ENCODE results near the gene TMEM150A. TPM values are rescaled to one million over a fixed set of nuclear protein-coding genes. Genes with fewer than 3 reads are reported as not detected.

TMEM150A gene
- total RNA-seq, 1 experiment from 2014 or later = 19.3 TPM

DNA sequence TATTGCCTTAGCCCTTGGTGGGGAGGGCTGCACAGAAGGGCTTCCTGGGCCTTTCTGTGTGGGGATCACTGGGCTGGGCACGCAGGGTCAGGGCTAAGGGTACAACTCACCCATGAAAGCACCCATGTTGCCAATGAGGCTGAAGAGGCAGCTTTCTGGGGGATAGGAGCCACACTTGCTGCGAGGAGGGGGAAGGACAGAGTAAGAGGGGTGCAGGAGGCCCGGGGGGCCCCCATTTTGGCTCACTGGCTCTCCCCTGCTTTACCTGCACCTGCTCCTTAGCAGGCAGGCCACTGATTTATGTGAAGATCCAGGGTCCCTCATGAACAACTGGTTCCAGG lies 2.3 kb downstream of the TMEM150A start:
- no peak for DNase-seq
- Histone ChIP-seq H3T11ph (ENCODE audit: low read length) (no peak overlapping the region), H4K20me1 (ENCODE audit: control insufficient read depth, insufficient read depth, insufficient read length) (no peaks in the 10 kb centered on the region), H2BK120ac (ENCODE audit: low read depth, low read length, poor library complexity, severe bottlenecking) (no peak overlapping the region), H3K4me2 (ENCODE audit: insufficient read depth, insufficient read length, low read length) (no peak overlapping the region), H2BK12ac (ENCODE audit: insufficient read length, low read depth, low read length) (no peak overlapping the region), H3K27ac (ENCODE audit: insufficient read length, low read depth, low read length) (no peak overlapping the region), H3K23me2 (ENCODE audit: insufficient read length, low read depth, low read length, poor library complexity, severe bottlenecking) (peaks cover 11% of the 10 kb centered on the region), H3K9me3 (ENCODE audit: control insufficient read depth, low read depth, low read length) (no peaks in the 10 kb centered on the region), H4K8ac (replicated peaks; ENCODE audit: insufficient read length, low read depth, low read length) (no peak overlapping the region), H3K4ac (ENCODE audit: low read depth, low read length) (no peak overlapping the region), H2BK5ac (ENCODE audit: insufficient read length, low read length) (no peak overlapping the region), H3K79me1 (ENCODE audit: insufficient read depth, low read depth, low read length, poor library complexity, severe bottlenecking) (no peaks in the 10 kb centered on the region), H3K23ac (ENCODE audit: insufficient read length, low read depth, low read length) (no peak overlapping the region), H2AFZ (ENCODE audit: low read length) (no peak overlapping the region), H3K4me1 (ENCODE audit: insufficient read depth, low read length) (peaks cover 3% of the 10 kb centered on the region; the same call in 1 of the 2 replicates), H2BK15ac (ENCODE audit: low read depth, low read length) (no peak overlapping the region), H2BK20ac (ENCODE audit: low read depth, low read length, poor library complexity, severe bottlenecking) (no peak overlapping the region), H3K18ac (ENCODE audit: insufficient read length, low read depth, low read length) (no peak overlapping the region), H3K14ac (ENCODE audit: insufficient read depth, low read length) (no peak overlapping the region), H3K27me3 (ENCODE audit: insufficient read depth, low read length) (no peaks in the 10 kb centered on the region), H3K9ac (ENCODE audit: extremely low read depth, insufficient read length, low read length) (no peak overlapping the region), H3K56ac (ENCODE audit: insufficient read length, low read depth, low read length) (no peak overlapping the region), H4K5ac (ENCODE audit: insufficient read length, low read depth, low read length) (no peak overlapping the region), H4K91ac (ENCODE audit: insufficient read length, low read depth, low read length) (no peak overlapping the region), H3K79me2 (ENCODE audit: insufficient read depth, low read length) (no peaks in the 10 kb centered on the region), H2AK5ac (ENCODE audit: insufficient read length, low read length) (no peak overlapping the region)
- H3K27me3 Mint-ChIP-seq (ENCODE audit: low read depth) = no peaks in the 10 kb centered on the region; the same call in 1 of the 2 replicates
- no peak overlapping the region; a peak in 1 of 5 replicates for H3K4me3 Mint-ChIP-seq
- peaks cover 19 to 25% of the 10 kb centered on the region in 2 experiments for H3K4me1 Mint-ChIP-seq
- no peak overlapping the region for H3K27ac Mint-ChIP-seq
- no peaks in the 10 kb centered on the region for H3K9me3 Mint-ChIP-seq
- peaks cover 0 to 24% (median 21%) of the 10 kb centered on the region in 3 experiments; a peak in 5 of 7 replicates for H3K36me3 Mint-ChIP-seq (ENCODE audit: insufficient read depth in 1 of 3, low read depth in 3 of 3)
- TF ChIP-seq CTCF (conservative IDR thresholded peaks at IDR 0.05) = no peak
- no CpG with 5 or more reads among the region's 3 CpGs for WGBS (ENCODE audit: extremely low coverage, insufficient read length, low lambda C conversion rate)

Data from H9 (cell line).